Hepatocyte (in vitro differentiated cells): ENCODE data around the gene SCUBE2. TPM values are rescaled to one million over a fixed set of nuclear protein-coding genes. Genes with fewer than 3 reads are reported as not detected.

Experiments
- DNase-seq: peaks from one replicate; pipeline ENCODE4 v3.0.0-alpha.2; 2016; ENCODE audit warnings: low spot score
- H2AFZ ChIP-seq: fragments of 200-600 bp; sonication (generic); 2 replicates; pipeline ENCODE4 v1.6.0; 2016; ENCODE audit warnings: antibody characterized with exemption, mild to moderate bottlenecking
- H3K27ac ChIP-seq: fragments of 200-600 bp; sonication (generic); 2 replicates; pipeline ENCODE4 v1.5.1; 2016; ENCODE audit warnings: mild to moderate bottlenecking
- H3K27me3 ChIP-seq: fragments of 200-600 bp; sonication (generic); 2 replicates; pipeline ENCODE4 v1.6.1; 2016
- H3K36me3 ChIP-seq: fragments of 200-600 bp; sonication (generic); replicated peaks from 2 replicates; pipeline ENCODE4 v1.5.1; 2016; ENCODE audit warnings: low read depth; ENCODE audit not compliant: insufficient read depth
- H3K4me1 ChIP-seq: fragments of 200-600 bp; sonication (generic); 2 replicates; pipeline ENCODE4 v1.5.1; 2016; ENCODE audit warnings: mild to moderate bottlenecking, moderate library complexity; ENCODE audit not compliant: insufficient read depth
- H3K4me2 ChIP-seq: fragments of 200-600 bp; sonication (generic); 2 replicates; pipeline ENCODE4 v1.6.0; 2016
- H3K4me3 ChIP-seq: fragments of 200-600 bp; sonication (generic); 2 replicates; pipeline ENCODE4 v1.5.1; 2016; ENCODE audit warnings: mild to moderate bottlenecking
- H3K79me2 ChIP-seq: fragments of 200-600 bp; sonication (generic); 2 replicates; pipeline ENCODE4 v1.6.0; 2017; ENCODE audit warnings: mild to moderate bottlenecking
- H3K9me2 ChIP-seq: fragments of 200-600 bp; sonication (generic); replicated peaks from 2 replicates; pipeline ENCODE4 v1.6.0; 2017; ENCODE audit warnings: mild to moderate bottlenecking; ENCODE audit not compliant: insufficient read depth
- H3K9me3 ChIP-seq: fragments of 200-600 bp; sonication (generic); 2 replicates; pipeline ENCODE4 v1.5.1; 2016; ENCODE audit warnings: low read depth, mild to moderate bottlenecking
- H4K20me1 ChIP-seq: fragments of 200-600 bp; sonication (generic); 2 replicates; pipeline ENCODE4 v1.6.0; 2016; ENCODE audit warnings: mild to moderate bottlenecking; ENCODE audit not compliant: insufficient read depth, poor library complexity, severe bottlenecking
- CTCF ChIP-seq: fragments of 200-600 bp; sonication (generic); IDR thresholded peaks from 2 replicates; pipeline ENCODE4 v1.5.1; 2016; ENCODE audit warnings: antibody characterized with exemption, mild to moderate bottlenecking; ENCODE audit not compliant: poor library complexity
- EZH2 ChIP-seq: fragments of 200-600 bp; sonication (generic); IDR thresholded peaks from 2 replicates; pipeline ENCODE4 v1.6.1; 2016; ENCODE audit warnings: antibody characterized with exemption, mild to moderate bottlenecking, borderline replicate concordance
- EZH2phosphoT487 ChIP-seq: fragments of 200-600 bp; sonication (generic); IDR thresholded peaks from one replicate; pipeline ENCODE4 v1.6.1; 2018; ENCODE audit warnings: antibody characterized with exemption, mild to moderate bottlenecking, low read depth, moderate library complexity; ENCODE audit not compliant: unreplicated experiment, severe bottlenecking
- WGBS: methylation state at CpG from one replicate; pipeline ENCODE4 v1.1.6; 2016; ENCODE audit warnings: low lambda C conversion rate; ENCODE audit errors: missing lambda C conversion rate; 5-methylcytosine and 5-hydroxymethylcytosine counted together
- polyA plus RNA-seq: library from polyadenylated mRNA; unstranded; fragments of >200 nt; fragmentation: Nextera tagmentation; extraction: Ambion mirVana; gene quantifications from 2 replicates; pipeline ENCODE4 v1.2.1, GENCODE V29; 2016
- total RNA-seq: library from RNA; depleted of rRNA; stranded (reverse); fragments of >200 nt; gene quantifications from 2 replicates; pipeline ENCODE4 v1.2.3, GENCODE V29; 2014

SCUBE2 gene
- total and polyA plus RNA-seq, 2 experiments from 2014 or later = 8.6 to 8.9 TPM

- DNase-seq = peak; percentile 84
- peak within 1 kb of the TSS; percentile 98 for H2AFZ ChIP-seq
- no peak for TF ChIP-seq EZH2
- no peak for TF ChIP-seq EZH2phosphoT487
- no peak for TF ChIP-seq CTCF
- H3K79me2 ChIP-seq = no peaks in the 10 kb centered on the region
- no peaks in the 10 kb centered on the region for H3K36me3 ChIP-seq
- H3K9me2 ChIP-seq = no peaks in the 10 kb centered on the region
- H3K4me2 ChIP-seq = peak within 1 kb of the TSS; percentile 100
- H3K4me1 ChIP-seq = peaks cover 17% of the 10 kb centered on the region
- H3K4me3 ChIP-seq = peak within 1 kb of the TSS; percentile 43
- H3K9me3 ChIP-seq = no peaks in the 10 kb centered on the region
- H3K27me3 ChIP-seq = peaks cover 62% of the 10 kb centered on the region
- WGBS = 1% methylated on average over 78 of the region's 83 CpGs
- H4K20me1 ChIP-seq = no peaks in the 10 kb centered on the region
- H3K27ac ChIP-seq = no peak within 1 kb of the TSS
Measured at GRCh38 chr11:9003573-9004182, 87.7 kb downstream of the SCUBE2 start, which contains the start of gene NRIP3. Gene NRIP3 (minus strand): TSS chr11:9004001. CDS start chr11:9003935, 66 bp downstream.

DNA sequence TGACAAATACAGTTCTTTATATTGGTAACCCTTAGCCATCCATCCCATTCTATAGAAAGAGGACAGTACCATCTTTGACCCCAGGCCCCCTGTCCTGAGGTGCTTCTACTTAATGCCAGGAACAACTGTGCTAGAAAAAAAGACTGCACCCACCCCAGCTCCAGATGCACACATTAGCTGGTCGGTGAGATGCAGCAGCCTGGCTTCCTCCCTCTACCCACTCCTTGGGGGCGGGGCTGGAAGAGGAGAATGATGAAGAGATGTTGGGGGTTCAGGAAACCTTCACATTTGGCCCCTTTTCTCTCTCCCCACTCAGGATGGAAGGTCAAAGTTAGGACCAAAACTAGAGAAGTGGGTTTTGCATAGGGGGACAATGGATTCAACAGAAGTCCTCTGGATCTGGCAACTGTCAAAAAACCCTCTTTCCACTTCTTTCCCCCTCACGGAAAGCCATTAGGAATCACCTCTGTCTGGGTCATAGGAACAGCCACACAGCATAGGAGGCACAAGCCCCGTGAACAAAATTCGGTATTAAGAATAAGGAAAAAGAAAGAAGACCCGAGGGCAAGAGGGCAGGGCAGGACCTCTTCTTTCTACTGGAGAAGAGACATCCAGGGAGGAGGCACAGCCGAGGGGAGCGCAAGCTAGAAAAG is 88.4 kb downstream of the SCUBE2 start:
- H3K27ac ChIP-seq = no peak overlapping the region

DNA sequence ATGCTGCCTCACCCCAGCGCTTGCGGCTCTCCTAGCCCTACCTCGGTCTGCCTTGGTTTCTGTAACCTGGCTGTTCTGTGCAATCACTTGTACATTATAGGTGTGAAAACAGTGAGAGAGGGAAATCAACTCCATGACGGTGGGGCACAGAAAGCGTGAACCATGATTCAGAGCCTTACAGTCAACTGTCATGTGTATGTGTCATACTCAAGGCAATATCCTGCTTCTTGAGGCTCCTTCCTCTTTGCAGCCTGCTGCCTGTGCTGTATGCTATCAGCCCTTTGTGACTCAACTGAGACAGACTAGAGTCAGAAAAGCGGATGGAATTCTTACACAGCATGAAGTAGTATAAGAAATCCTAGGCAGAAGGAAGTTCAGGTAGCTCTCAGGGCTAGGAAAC is 89.7 kb downstream of the SCUBE2 start:
- H3K4me1 ChIP-seq = peaks cover 17% of the 10 kb centered on the region
- H3K9me3 ChIP-seq = no peaks in the 10 kb centered on the region
- H3K79me2 ChIP-seq = no peaks in the 10 kb centered on the region
- no peak overlapping the region for H3K4me3 ChIP-seq
- H3K27ac ChIP-seq = no peak overlapping the region
- H3K4me2 ChIP-seq = no peak overlapping the region
- H4K20me1 ChIP-seq = no peaks in the 10 kb centered on the region
- peak; percentile 40 for DNase-seq
- TF ChIP-seq EZH2phosphoT487 (no peak), EZH2 (no peak), CTCF (no peak)
- no peak overlapping the region for H2AFZ ChIP-seq
- H3K9me2 ChIP-seq = no peaks in the 10 kb centered on the region
- WGBS = 79% methylated on average over 6 of the region's 6 CpGs
- no peaks in the 10 kb centered on the region for H3K36me3 ChIP-seq
- H3K27me3 ChIP-seq = peaks cover 61% of the 10 kb centered on the region

More for the DNA sequence above, 88.4 kb downstream of the SCUBE2 start:
- no peak for DNase-seq
- 16% methylated on average over 8 of the region's 8 CpGs for WGBS
- no peaks in the 10 kb centered on the region for H3K36me3 ChIP-seq
- peaks cover 62% of the 10 kb centered on the region for H3K27me3 ChIP-seq
- H3K79me2 ChIP-seq = no peaks in the 10 kb centered on the region
- H3K4me2 ChIP-seq = peak overlapping the region; percentile 100
- no peaks in the 10 kb centered on the region for H3K9me3 ChIP-seq
- peak overlapping the region; percentile 43 for H3K4me3 ChIP-seq
- peak overlapping the region; percentile 98 for H2AFZ ChIP-seq
- H4K20me1 ChIP-seq = no peaks in the 10 kb centered on the region
- peak; percentile 4 for TF ChIP-seq EZH2
- TF ChIP-seq EZH2phosphoT487 = no peak
- no peaks in the 10 kb centered on the region for H3K9me2 ChIP-seq
- H3K4me1 ChIP-seq = peaks cover 17% of the 10 kb centered on the region

- WGBS = 71% methylated on average over 2 of the region's 2 CpGs
Measured at GRCh38 chr11:8998017-8998416, 93.4 kb downstream of the SCUBE2 start.

More at GRCh38 chr11:8998017-8998416, 93.4 kb downstream of the SCUBE2 start:
- Histone ChIP-seq H4K20me1 (no peaks in the 10 kb centered on the region), H3K79me2 (no peaks in the 10 kb centered on the region), H3K9me3 (no peaks in the 10 kb centered on the region), H3K9me2 (no peaks in the 10 kb centered on the region), H3K4me3 (no peak overlapping the region), H2AFZ (no peak overlapping the region), H3K27ac (no peak overlapping the region), H3K4me1 (peaks cover 2% of the 10 kb centered on the region), H3K27me3 (peaks cover 44% of the 10 kb centered on the region), H3K36me3 (no peaks in the 10 kb centered on the region), H3K4me2 (no peak overlapping the region)
- no peak for TF ChIP-seq EZH2phosphoT487
- TF ChIP-seq CTCF = no peak
- no peak for TF ChIP-seq EZH2
- DNase-seq = no peak
